Measurements from ENCODE around the gene ATG2A. TPM values are rescaled to one million over a fixed set of nuclear protein-coding genes. Genes with fewer than 3 reads are reported as not detected.

The ATG2A gene
- total and polyA plus RNA-seq, 2 of the 8 experiments (the other 6 are each of a cell fraction or from before 2014, with no cell fraction given) = 12.1 to 22.1 TPM

- Histone ChIP-seq H3K4ac (replicated peaks; ENCODE audit: insufficient read length, low read depth, low read length) (no peak overlapping the region), H2BK12ac (ENCODE audit: low read depth, low read length) (no peak overlapping the region), H2AK5ac (ENCODE audit: low read depth, low read length) (no peak overlapping the region), H3K79me2 (ENCODE audit: control insufficient read depth in 1 of 2, insufficient read depth in 2 of 2, low read length in 2 of 2) (no peaks in the 10 kb centered on the region), H3K9me3 (ENCODE audit: insufficient read depth in 2 of 2, low read depth in 1 of 2, low read length in 1 of 2) (no peaks in the 10 kb centered on the region), H3K9ac (replicated peaks in 1 of 4; ENCODE audit: extremely low read depth in 1 of 4, low read depth in 3 of 4, low read length in 3 of 4) (0 out of 7 replicates have a peak overlapping the region, but pooled peaks of 1 of the 4 experiments have one; percentile 5), H3K4me2 (ENCODE audit: insufficient read depth in 1 of 2, low read depth in 2 of 2, low read length in 2 of 2) (no peak overlapping the region), H4K91ac (replicated peaks; ENCODE audit: insufficient read length, low read length) (no peak overlapping the region), H3K27me3 (replicated peaks in 1 of 4; ENCODE audit: control insufficient read depth in 3 of 4, extremely low read depth in 1 of 4, insufficient read depth in 3 of 4, low read length in 3 of 4) (no peaks in the 10 kb centered on the region), H3K4me1 (replicated peaks in 1 of 4; ENCODE audit: control insufficient read depth in 3 of 4, insufficient read depth in 4 of 4, low read length in 3 of 4) (peaks cover 0 to 12% (median 5%) of the 10 kb centered on the region in 4 experiments; a peak in 5 of 7 replicates), H4K20me1 (replicated peaks in 1 of 2; ENCODE audit: control insufficient read depth in 1 of 2, insufficient read depth in 2 of 2, low read length in 2 of 2) (peaks cover 0 to 5% of the 10 kb centered on the region in 2 experiments), H4K5ac (ENCODE audit: insufficient read length, low read depth, low read length) (no peak overlapping the region), H3K79me1 (ENCODE audit: low read depth, low read length) (no peaks in the 10 kb centered on the region), H3K14ac (ENCODE audit: insufficient read length) (no peak overlapping the region), H3K4me3 (ENCODE audit: extremely low read depth in 1 of 4, insufficient read depth in 2 of 4, low read depth in 3 of 4, low read length in 4 of 4) (no peak overlapping the region), H2BK120ac (replicated peaks; ENCODE audit: low read depth, low read length) (no peak overlapping the region), H2BK20ac (ENCODE audit: low read length) (no peak overlapping the region), H3K36me3 (ENCODE audit: control insufficient read depth in 2 of 4, insufficient read depth in 4 of 4, low read length in 3 of 4) (peaks cover 0 to 5% (median 0%) of the 10 kb centered on the region in 4 experiments; a peak in 3 of 8 replicates), H3K27ac (ENCODE audit: low read depth, low read length) (no peak overlapping the region), H2AFZ (ENCODE audit: low read length) (no peak overlapping the region), H2BK5ac (ENCODE audit: low read depth, low read length) (peak overlapping the region; percentile 85), H3K23me2 (ENCODE audit: low read depth, low read length) (no peaks in the 10 kb centered on the region), H3K18ac (ENCODE audit: extremely low read depth, low read length) (no peak overlapping the region), H3K23ac (ENCODE audit: insufficient read length) (no peak overlapping the region), H4K8ac (ENCODE audit: extremely low read depth, insufficient read depth, low read length) (no peak overlapping the region), H2BK15ac (ENCODE audit: low read length) (no peak overlapping the region), H3K56ac (replicated peaks; ENCODE audit: insufficient read length, low read depth, low read length) (no peak overlapping the region)
- 90% methylated on average over 24 of the region's 25 CpGs; no CpG with 5 or more reads in 1 of the 2 experiments for WGBS, 2 experiments (ENCODE audit: extremely low coverage in 1 of 2, insufficient coverage in 1 of 2, insufficient read length in 1 of 2, insufficient replicate concordance in 2 of 2, low coverage in 1 of 2, low lambda C conversion rate in 2 of 2, missing lambda C conversion rate in 1 of 2)
- ChIA-PET POLR2A (ENCODE audit: partially characterized antibody) (interaction anchor here (1.3 to 25.7 kb wide), 2 partner anchors 13 to 30 kb away, joined by 4 to 408 read pairs; partner anchors contain the start of gene EHD1), CTCF (ENCODE audit: partially characterized antibody) (interaction anchor here (1.1 to 32.3 kb wide), 4 partner anchors 9 to 157 kb away, joined by 3 to 1058 read pairs (median 162); partner anchors contain the start of gene EHD1)
- FAIRE-seq (no peak), DNase-seq (ENCODE audit: low read depth in 1 of 2, low spot score in 2 of 2) (no peak)
- TF ChIP-seq SP4 (IDR thresholded peaks at IDR 0.05; ENCODE audit: low read length) (no peak), FOSL1 (IDR thresholded peaks at IDR 0.05; ENCODE audit: insufficient read depth, low read depth, low read length) (no peak), SAP30 (IDR thresholded peaks at IDR 0.05; ENCODE audit: insufficient read depth, insufficient replicate concordance, low read length) (no peak), HDAC2 (IDR thresholded peaks at IDR 0.05; ENCODE audit: borderline replicate concordance in 1 of 2, low read depth in 2 of 2, low read length in 2 of 2) (no peak), TCF12 (IDR thresholded peaks at IDR 0.05; ENCODE audit: low read depth, low read length) (no peak), EGR1 (IDR thresholded peaks at IDR 0.05; ENCODE audit: borderline replicate concordance, low read depth, low read length) (no peak), SIX5 (IDR thresholded peaks at IDR 0.05; ENCODE audit: low read depth, low read length) (no peak), SRF (IDR thresholded peaks at IDR 0.05; ENCODE audit: low read depth, low read length) (no peak)
These were observed 62.9 kb downstream of the ATG2A start for GRCh38 chr11:64854157-64854533.
